ENCODE data around the gene SLC2A11. TPM values are rescaled to one million over a fixed set of nuclear protein-coding genes. Genes with fewer than 3 reads are reported as not detected.

SLC2A11 gene
- total and polyA plus RNA-seq, 10 of the 15 experiments (the other 5 are each of a cell fraction or from before 2014, with no cell fraction given): 0.98 to 18.3 (median 8.6) TPM

DNA sequence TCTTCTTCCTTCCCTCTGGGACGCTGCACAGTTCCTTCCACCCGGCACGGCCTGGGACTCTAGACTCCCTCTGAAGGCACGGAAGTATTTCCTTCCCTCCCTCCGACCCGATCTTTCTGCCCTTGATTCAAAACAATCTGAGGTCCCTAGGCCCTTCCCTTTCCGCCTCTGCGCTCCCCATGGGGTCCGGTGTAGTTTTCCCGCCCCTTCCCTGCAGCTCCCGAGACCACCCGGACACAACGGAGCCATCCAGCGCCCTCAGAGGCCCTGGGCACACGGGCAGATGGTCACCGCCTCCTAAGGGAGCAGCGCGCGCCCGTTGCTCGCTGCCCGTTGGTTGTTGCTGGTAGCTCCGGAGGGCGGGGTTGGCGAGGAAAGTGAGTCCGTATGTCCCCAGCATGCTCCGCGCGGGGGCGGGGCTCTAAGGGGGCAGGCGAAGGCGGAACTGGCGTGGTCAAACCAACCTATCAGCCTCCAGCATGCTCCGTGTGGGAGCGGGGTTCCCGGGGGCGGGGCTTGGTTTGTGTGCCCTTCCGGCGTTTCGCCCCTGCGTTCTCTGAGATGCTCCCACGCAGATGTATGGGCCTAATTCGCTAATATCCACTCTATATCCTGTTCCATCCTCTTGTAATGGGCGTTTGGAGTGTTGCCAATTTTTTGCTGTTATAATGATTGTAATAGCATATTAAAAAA, 56.1 kb downstream of the SLC2A11 start:
- peak; percentile 98 for FAIRE-seq
- H3K4me1 ChIP-seq (ENCODE audit: control insufficient read depth, insufficient read depth, low read length): peaks cover 2% of the 10 kb centered on the region; the same call in 1 of the 2 replicates
- TF ChIP-seq, protein P1, sequence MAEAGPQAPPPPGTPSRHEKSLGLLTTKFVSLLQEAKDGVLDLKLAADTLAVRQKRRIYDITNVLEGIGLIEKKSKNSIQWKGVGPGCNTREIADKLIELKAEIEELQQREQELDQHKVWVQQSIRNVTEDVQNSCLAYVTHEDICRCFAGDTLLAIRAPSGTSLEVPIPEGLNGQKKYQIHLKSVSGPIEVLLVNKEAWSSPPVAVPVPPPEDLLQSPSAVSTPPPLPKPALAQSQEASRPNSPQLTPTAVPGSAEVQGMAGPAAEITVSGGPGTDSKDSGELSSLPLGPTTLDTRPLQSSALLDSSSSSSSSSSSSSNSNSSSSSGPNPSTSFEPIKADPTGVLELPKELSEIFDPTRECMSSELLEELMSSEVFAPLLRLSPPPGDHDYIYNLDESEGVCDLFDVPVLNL (IDR thresholded peaks at IDR 0.05; ENCODE audit: low read depth, low read length): 0 out of 2 replicates have a peak, but pooled peaks have one; percentile 43
- TF ChIP-seq BCL11A (IDR thresholded peaks at IDR 0.05; ENCODE audit: low read depth, low read length): no peak
- no peak for TF ChIP-seq IRF4 (IDR thresholded peaks at IDR 0.05; ENCODE audit: low read depth, low read length)
- no peak for TF ChIP-seq TCF12 (IDR thresholded peaks at IDR 0.05; ENCODE audit: low read depth, low read length)
- TF ChIP-seq SMAD1 (IDR thresholded peaks at IDR 0.05; ENCODE audit: low read depth, partially characterized antibody): peak; percentile 73
- TF ChIP-seq, protein P2, sequence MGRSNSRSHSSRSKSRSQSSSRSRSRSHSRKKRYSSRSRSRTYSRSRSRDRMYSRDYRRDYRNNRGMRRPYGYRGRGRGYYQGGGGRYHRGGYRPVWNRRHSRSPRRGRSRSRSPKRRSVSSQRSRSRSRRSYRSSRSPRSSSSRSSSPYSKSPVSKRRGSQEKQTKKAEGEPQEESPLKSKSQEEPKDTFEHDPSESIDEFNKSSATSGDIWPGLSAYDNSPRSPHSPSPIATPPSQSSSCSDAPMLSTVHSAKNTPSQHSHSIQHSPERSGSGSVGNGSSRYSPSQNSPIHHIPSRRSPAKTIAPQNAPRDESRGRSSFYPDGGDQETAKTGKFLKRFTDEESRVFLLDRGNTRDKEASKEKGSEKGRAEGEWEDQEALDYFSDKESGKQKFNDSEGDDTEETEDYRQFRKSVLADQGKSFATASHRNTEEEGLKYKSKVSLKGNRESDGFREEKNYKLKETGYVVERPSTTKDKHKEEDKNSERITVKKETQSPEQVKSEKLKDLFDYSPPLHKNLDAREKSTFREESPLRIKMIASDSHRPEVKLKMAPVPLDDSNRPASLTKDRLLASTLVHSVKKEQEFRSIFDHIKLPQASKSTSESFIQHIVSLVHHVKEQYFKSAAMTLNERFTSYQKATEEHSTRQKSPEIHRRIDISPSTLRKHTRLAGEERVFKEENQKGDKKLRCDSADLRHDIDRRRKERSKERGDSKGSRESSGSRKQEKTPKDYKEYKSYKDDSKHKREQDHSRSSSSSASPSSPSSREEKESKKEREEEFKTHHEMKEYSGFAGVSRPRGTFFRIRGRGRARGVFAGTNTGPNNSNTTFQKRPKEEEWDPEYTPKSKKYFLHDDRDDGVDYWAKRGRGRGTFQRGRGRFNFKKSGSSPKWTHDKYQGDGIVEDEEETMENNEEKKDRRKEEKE (IDR thresholded peaks at IDR 0.05): no peak
- peak; percentile 52; the same call in 1 of the 2 replicates for TF ChIP-seq SPI1 (IDR thresholded peaks at IDR 0.05; ENCODE audit: borderline replicate concordance, insufficient read depth, low read depth, low read length)
- TF ChIP-seq NFYB (IDR thresholded peaks at IDR 0.05; ENCODE audit: insufficient read depth, low read depth, low read length): no peak; the same call in 1 of the 2 replicates
- TF ChIP-seq, protein P3, sequence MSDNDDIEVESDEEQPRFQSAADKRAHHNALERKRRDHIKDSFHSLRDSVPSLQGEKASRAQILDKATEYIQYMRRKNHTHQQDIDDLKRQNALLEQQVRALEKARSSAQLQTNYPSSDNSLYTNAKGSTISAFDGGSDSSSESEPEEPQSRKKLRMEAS (IDR thresholded peaks at IDR 0.05; ENCODE audit: low read depth, low read length): peak; percentile 77
- no peak for TF ChIP-seq ZZZ3 (IDR thresholded peaks at IDR 0.05; ENCODE audit: control insufficient read depth, insufficient read length, low read depth)
- peak; percentile 79; the same call in 1 of the 2 replicates for TF ChIP-seq NBN (IDR thresholded peaks at IDR 0.05)
- TF ChIP-seq IKZF1 (conservative IDR thresholded peaks at IDR 0.05): peak; percentile 71
- no peak for TF ChIP-seq NR2F1 (conservative IDR thresholded peaks at IDR 0.05)
- TF ChIP-seq, protein P4, sequence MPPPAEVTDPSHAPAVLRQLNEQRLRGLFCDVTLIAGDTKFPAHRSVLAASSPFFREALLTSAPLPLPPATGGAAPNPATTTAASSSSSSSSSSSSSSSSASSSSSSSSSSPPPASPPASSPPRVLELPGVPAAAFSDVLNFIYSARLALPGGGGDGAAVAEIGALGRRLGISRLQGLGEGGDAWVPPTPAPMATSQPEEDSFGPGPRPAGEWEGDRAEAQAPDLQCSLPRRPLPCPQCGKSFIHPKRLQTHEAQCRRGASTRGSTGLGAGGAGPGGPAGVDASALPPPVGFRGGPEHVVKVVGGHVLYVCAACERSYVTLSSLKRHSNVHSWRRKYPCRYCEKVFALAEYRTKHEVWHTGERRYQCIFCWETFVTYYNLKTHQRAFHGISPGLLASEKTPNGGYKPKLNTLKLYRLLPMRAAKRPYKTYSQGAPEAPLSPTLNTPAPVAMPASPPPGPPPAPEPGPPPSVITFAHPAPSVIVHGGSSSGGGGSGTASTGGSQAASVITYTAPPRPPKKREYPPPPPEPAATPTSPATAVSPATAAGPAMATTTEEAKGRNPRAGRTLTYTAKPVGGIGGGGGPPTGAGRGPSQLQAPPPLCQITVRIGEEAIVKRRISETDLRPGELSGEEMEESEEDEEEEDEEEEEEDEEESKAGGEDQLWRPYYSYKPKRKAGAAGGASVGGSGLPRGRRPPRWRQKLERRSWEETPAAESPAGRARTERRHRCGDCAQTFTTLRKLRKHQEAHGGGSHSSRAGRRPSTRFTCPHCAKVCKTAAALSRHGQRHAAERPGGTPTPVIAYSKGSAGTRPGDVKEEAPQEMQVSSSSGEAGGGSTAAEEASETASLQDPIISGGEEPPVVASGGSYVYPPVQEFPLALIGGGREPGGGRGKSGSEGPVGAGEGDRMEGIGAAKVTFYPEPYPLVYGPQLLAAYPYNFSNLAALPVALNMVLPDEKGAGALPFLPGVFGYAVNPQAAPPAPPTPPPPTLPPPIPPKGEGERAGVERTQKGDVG (CRISPR knock-in tag; IDR thresholded peaks at IDR 0.05): no peak
- TF ChIP-seq, protein P5, sequence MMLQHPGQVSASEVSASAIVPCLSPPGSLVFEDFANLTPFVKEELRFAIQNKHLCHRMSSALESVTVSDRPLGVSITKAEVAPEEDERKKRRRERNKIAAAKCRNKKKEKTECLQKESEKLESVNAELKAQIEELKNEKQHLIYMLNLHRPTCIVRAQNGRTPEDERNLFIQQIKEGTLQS (IDR thresholded peaks at IDR 0.05; ENCODE audit: borderline replicate concordance, extremely low read depth, low read depth, low read length): no peak

More for the DNA sequence above, 56.1 kb downstream of the SLC2A11 start:
- ChIA-PET RAD21 (ENCODE audit: unreplicated experiment) (interaction anchor here (1.0 to 2.5 kb wide), 5 partner anchors 20 to 99 kb away, joined by 3 to 16 read pairs (median 4); partner anchors contain the start of genes CABIN1, MIF and SLC2A11), CTCF (interaction anchor here (0.7 to 6.2 kb wide), 4 partner anchors 17 to 56 kb away, joined by 3 to 37 read pairs (median 4); partner anchors contain the start of genes MIF and SLC2A11), POLR2A (interaction anchor here (0.5 to 2.4 kb wide), 12 partner anchors 8 to 843 kb away, joined by 3 to 29 read pairs (median 4); partner anchors contain the start of genes MIF and SLC2A11), SMC1A (ENCODE audit: uncharacterized antibody, unreplicated experiment) (interaction anchor here (1.1 to 2.2 kb wide), 3 partner anchors 20 to 333 kb away, joined by 3 to 14 read pairs (median 5); partner anchors contain the start of genes MIF and SLC2A11)
- intact Hi-C loops (cut with micrococcal nuclease; ENCODE audit: unreplicated experiment) (no loop called here), in situ Hi-C loops (cut with MboI) (no loop called here)
- ATAC-seq (peak; percentile 99), DNase-seq (ENCODE audit: low read depth, low spot score) (peak; percentile 94)
- Histone ChIP-seq H3K9ac (ENCODE audit: control insufficient read depth, insufficient read depth, low read length) (peak overlapping the region; percentile 96), H3K4me3 (peak overlapping the region; percentile 73), H2AFZ (ENCODE audit: control insufficient read depth, low read depth, low read length) (peak overlapping the region; percentile 42), H3K36me3 (ENCODE audit: control insufficient read depth in 2 of 2, insufficient read depth in 2 of 2, low read length in 1 of 2) (peaks cover 0 to 4% of the 10 kb centered on the region in 2 experiments; a peak in 1 of 4 replicates), H4K20me1 (ENCODE audit: control insufficient read depth, insufficient read depth) (no peaks in the 10 kb centered on the region), H3K9me3 (replicated peaks; ENCODE audit: control insufficient read depth, insufficient read depth, low read length) (no peaks in the 10 kb centered on the region), H3K27me3 (replicated peaks in 1 of 2; ENCODE audit: control insufficient read depth in 2 of 2, insufficient read depth in 2 of 2, low read length in 1 of 2) (no peaks in the 10 kb centered on the region), H3K79me2 (ENCODE audit: control insufficient read depth, insufficient read depth, low read length) (peaks cover 7% of the 10 kb centered on the region), H3K4me2 (ENCODE audit: control insufficient read depth, insufficient read depth) (peak overlapping the region; percentile 79), H3K27ac (ENCODE audit: control insufficient read depth, insufficient read depth) (peak overlapping the region; percentile 99)
- BruUV-seq (replicated peaks): no TSS peak
- 2% methylated on average over 41 of the region's 44 CpGs for WGBS (ENCODE audit: insufficient coverage, insufficient replicate concordance, low lambda C conversion rate, missing lambda C conversion rate)

Data from GM12878 (cell line).